ENCODE data around the gene IDH3A. TPM values are rescaled to one million over a fixed set of nuclear protein-coding genes. Genes with fewer than 3 reads are reported as not detected.
A peak's percentile ranks its signal among the peaks of the same experiment; 100 is the strongest.

The IDH3A gene
- polyA plus RNA-seq (ENCODE audit: insufficient read depth in 1 of 5, insufficient read length in 5 of 5, low replicate concordance in 1 of 5) = 10 to 100 TPM; 35.0 to 47.6 (median 44.0) TPM
- long read RNA-seq, donor 1, full-length matches to known transcripts = 17 of 17 reads
- long read RNA-seq, donor 1, partial matches to known transcripts = 0 of 17 reads
- long read RNA-seq, donor 1, other reads (novel, unspliced or antisense) = 0 of 17 reads
- long read RNA-seq, donor 2, full-length matches to known transcripts = 6 of 6 reads
- long read RNA-seq, donor 2, partial matches to known transcripts = 0 of 6 reads
- long read RNA-seq, donor 2, other reads (novel, unspliced or antisense) = 0 of 6 reads
- long read RNA-seq, donor 3, full-length matches to known transcripts = 5 of 5 reads
- long read RNA-seq, donor 3, partial matches to known transcripts = 0 of 5 reads
- long read RNA-seq, donor 3, other reads (novel, unspliced or antisense) = 0 of 5 reads
- long read RNA-seq, donor 4, full-length matches to known transcripts = 2 of 2 reads
- long read RNA-seq, donor 4, partial matches to known transcripts = 0 of 2 reads
- long read RNA-seq, donor 4, other reads (novel, unspliced or antisense) = 0 of 2 reads
- long read RNA-seq, donor 5, full-length matches to known transcripts = 8 of 8 reads
- long read RNA-seq, donor 5, partial matches to known transcripts = 0 of 8 reads
- long read RNA-seq, donor 5, other reads (novel, unspliced or antisense) = 0 of 8 reads
- long read RNA-seq, donor 6, full-length matches to known transcripts = 15 of 15 reads
- long read RNA-seq, donor 6, partial matches to known transcripts = 0 of 15 reads
- long read RNA-seq, donor 6, other reads (novel, unspliced or antisense) = 0 of 15 reads
- long read RNA-seq, donor 7, full-length matches to known transcripts = 4 of 4 reads
- long read RNA-seq, donor 7, partial matches to known transcripts = 0 of 4 reads
- long read RNA-seq, donor 7, other reads (novel, unspliced or antisense) = 0 of 4 reads
- long read RNA-seq, donor 8, full-length matches to known transcripts = 4 of 4 reads
- long read RNA-seq, donor 8, partial matches to known transcripts = 0 of 4 reads
- long read RNA-seq, donor 8, other reads (novel, unspliced or antisense) = 0 of 4 reads

GRCh38 chr15:78149068-78149804 lies at the start of gene IDH3A:
TSS of gene IDH3A (plus strand) at chr15:78149362. CDS start at chr15:78149404, 42 bp downstream.
- DNase-seq = peak; percentile 98 to 99

GRCh38 chr15:78100886-78101285 lies 48.3 kb upstream of the IDH3A start:
- DNase-seq = no peak

- no peak for DNase-seq
Measured at GRCh38 chr15:78101423-78102105, 47.6 kb upstream of the IDH3A start.

- DNase-seq = no peak
Measured at GRCh38 chr15:78102211-78102610, 47.0 kb upstream of the IDH3A start.

GRCh38 chr15:78102741-78103140 lies 46.4 kb upstream of the IDH3A start:
- no peak for DNase-seq

GRCh38 chr15:78103406-78104118 lies 45.6 kb upstream of the IDH3A start:
- no peak for DNase-seq

- DNase-seq = no peak
Measured at GRCh38 chr15:78104119-78104479, 45.1 kb upstream of the IDH3A start.

GRCh38 chr15:78104566-78105475 lies 44.3 kb upstream of the IDH3A start:
- DNase-seq = no peak

- no peak for DNase-seq
Measured at GRCh38 chr15:78105476-78106241, 43.5 kb upstream of the IDH3A start.

- DNase-seq = no peak
Measured at GRCh38 chr15:78107471-78107870, 41.7 kb upstream of the IDH3A start.

GRCh38 chr15:78108300-78109084 lies 40.7 kb upstream of the IDH3A start:
- peak in 1 of 2 donors; percentile 71 for DNase-seq

GRCh38 chr15:78109156-78109555 lies 40.0 kb upstream of the IDH3A start:
- no peak for DNase-seq

- no peak for DNase-seq
Measured at GRCh38 chr15:78110096-78110495, 39.1 kb upstream of the IDH3A start.

GRCh38 chr15:78110916-78111475 lies 38.2 kb upstream of the IDH3A start:
- no peak for DNase-seq

GRCh38 chr15:78111788-78112187 lies 37.4 kb upstream of the IDH3A start:
- no peak for DNase-seq

GRCh38 chr15:78112551-78112950 lies 36.6 kb upstream of the IDH3A start:
- no peak for DNase-seq

GRCh38 chr15:78120523-78120922 lies 28.6 kb upstream of the IDH3A start:
- DNase-seq = no peak

Measured in right lung (tissue), 10 donors.